Measurements from ENCODE around the gene NSMCE1.

Gene NSMCE1, protein sequence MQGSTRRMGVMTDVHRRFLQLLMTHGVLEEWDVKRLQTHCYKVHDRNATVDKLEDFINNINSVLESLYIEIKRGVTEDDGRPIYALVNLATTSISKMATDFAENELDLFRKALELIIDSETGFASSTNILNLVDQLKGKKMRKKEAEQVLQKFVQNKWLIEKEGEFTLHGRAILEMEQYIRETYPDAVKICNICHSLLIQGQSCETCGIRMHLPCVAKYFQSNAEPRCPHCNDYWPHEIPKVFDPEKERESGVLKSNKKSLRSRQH

DNA sequence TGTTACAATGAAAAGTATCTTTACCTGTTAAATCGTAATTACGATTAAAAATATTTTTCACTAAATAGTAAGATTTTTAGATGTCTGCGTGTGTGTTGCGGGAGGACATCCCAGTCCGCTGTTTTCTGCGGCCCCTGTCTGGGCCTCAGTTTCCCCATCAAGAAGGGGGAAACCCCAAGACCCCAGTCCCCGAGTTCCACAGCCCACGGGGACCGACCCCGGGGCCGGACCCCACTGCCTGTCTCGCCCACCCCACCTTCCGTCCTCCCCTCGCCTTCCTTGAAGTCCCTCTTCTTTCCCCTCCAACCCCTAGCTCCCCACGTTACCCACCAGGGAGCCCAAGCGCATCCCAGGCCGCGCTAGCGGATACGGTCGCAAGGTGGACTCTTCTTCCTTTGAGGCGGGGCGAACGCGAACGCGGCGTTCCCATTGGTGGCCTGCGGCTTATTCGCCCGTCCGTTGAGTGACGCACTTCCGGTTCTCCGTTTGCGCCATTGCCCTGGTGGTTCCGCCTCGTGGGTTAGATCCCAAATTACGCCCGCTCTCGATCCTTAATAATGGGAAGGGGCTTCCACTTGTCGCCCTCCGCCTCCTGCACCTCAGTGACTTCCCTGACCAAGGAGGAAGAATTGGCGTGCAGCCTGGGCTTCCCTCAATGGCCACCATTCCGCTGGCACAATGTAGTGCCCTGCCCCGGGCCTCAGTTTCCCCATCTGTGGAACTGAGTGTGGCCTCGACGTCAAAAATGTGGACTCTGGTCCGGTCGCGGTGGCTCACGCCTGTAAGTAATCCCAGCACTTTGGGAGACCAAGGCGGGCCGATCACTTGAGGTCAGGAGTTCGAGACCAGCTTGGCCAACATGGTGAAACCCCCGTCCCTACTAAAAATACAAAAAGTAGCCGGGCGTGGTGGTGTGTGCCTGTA, at the start of gene NSMCE1:
Gene NSMCE1 (minus strand): TSS at position 397 of the 924 bp plus-strand sequence. CDS start 11,202 bp downstream, outside the sequence.
- DNase-seq (ENCODE audit: low spot score) = peak; percentile 95

DNA sequence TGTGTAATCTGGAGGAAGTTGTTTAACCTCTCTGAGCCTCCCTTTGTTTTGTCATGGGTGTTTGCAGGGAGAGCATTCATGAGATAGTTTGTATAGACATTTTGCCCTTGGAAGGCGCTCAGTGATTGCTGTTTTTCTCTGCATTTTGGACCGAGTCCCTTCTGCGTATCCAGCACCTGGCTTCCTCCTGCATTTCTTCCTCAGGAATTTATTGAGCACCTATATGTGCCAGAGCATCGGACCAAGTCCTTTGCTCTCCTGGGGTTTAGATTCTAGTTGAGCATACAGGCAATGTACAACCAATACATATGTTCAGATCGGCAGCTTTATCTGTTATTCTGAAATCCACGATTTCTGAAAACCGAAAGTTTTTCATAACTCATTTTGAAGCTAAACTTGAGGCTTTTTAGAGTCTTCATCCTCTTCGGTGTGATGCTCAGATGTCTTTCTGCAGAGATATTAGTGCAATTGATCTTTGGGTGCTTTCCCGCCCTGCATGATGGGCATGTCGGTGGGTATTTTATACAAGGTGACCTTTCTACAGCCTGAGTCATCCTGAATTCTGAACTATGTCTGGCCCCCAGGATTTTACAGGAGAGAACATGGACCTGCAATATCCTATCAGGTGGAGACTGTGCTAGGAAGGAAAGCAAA, 49.3 kb upstream of the NSMCE1 start:
- DNase-seq (ENCODE audit: low spot score) = no peak

DNA sequence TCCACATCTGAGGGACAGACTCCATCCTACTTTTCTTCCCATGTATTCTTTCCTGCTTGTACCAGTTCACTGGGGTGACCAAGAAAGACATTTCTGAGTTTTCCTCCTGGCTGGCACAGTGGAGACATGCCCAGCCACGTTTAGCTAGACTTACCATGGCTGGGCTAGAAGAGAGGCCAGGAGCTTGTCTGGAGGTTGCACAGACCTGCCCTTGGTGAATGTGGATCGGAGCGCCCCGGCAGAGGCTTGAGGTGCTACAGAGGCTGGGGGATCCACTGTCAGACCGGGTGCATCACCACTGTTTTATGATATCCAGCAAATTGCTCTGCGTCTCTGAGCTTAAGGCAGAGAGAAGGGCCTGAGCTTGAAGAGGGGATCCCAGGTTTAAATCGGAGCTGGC, 48.7 kb upstream of the NSMCE1 start:
- no peak for DNase-seq (ENCODE audit: low spot score)

DNA sequence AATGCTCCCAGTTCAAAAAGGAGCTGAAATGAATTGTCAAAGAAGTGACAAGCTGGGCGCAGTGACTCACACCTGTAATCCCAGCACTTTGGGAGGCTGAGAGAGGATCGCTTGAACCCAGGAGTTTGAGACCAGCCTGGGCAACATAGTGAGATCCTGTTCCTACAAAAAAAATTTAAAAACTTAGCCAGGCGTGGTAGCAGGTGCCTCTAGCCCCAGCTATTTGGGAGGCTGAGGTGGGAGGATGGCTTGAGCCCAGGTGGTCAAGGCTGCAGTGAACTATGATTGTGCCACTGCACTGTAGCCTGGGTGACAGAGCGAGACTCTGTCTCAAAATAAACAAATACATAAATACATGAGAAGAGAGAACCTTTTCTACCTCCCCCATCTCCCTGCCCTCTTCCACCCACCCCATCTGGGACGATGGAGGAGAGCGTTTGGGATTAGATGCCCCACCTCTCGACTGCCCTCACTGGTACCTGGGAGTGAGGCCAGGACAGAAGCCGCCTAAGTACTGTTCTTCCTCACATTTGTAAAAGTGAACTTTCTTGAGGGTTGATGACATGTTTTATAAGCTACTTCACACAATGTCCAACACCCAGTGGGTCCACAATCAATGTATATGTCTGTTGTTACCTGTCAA, 47.6 kb upstream of the NSMCE1 start:
- no peak for DNase-seq (ENCODE audit: low spot score)

DNA sequence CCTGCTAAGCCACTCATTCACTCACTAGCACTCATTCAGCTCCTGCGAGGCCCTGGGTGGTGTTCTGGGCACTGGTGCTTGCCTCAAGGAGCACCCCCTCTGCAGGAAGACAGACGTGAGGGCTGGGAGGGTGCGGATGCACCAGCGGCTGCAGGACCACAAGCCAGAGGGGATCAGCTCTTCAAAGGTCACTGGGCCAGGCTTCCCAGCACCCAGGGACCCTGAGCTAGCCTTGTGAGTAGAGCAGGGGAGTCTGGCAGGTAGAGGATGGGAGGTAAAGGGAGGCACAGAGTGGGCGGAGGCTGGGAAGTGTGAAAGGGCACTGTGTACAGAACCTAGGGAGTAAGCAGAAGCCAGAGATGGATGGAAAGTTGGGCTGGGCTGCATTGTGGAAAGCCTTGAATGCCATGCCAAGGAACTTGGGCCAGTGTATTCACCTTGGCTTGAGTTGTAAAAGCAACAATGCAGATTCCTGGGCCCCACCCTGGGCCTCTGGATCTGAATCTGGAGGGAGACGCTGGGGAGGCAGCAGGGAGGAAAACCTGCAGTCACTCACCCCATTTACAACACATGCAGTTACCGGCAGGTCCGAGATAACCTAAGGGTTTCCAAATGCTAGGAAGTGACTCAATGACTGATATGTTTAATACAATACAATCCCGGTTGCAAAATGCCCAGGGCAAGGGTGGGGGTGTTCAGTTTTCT, 46.9 kb upstream of the NSMCE1 start:
- no peak for DNase-seq (ENCODE audit: low spot score)

DNA sequence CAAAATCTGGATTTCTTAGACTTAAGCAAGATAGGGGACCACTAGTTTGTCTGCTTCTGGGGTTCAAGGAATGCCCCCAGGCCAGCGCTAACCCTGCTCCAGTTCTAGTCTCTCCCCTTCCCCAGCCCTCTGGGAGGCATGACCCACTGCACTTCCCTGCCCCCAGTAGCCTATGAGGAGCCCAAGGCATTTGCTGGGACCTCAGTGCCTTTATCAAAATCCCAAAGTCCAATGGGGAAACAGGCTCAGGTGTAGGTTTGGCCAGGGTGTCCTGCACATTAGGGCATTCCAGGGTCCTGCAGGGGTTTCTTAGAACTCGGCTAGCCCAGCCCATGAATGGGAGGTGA, 46.4 kb upstream of the NSMCE1 start:
- DNase-seq (ENCODE audit: low spot score) = no peak

DNA sequence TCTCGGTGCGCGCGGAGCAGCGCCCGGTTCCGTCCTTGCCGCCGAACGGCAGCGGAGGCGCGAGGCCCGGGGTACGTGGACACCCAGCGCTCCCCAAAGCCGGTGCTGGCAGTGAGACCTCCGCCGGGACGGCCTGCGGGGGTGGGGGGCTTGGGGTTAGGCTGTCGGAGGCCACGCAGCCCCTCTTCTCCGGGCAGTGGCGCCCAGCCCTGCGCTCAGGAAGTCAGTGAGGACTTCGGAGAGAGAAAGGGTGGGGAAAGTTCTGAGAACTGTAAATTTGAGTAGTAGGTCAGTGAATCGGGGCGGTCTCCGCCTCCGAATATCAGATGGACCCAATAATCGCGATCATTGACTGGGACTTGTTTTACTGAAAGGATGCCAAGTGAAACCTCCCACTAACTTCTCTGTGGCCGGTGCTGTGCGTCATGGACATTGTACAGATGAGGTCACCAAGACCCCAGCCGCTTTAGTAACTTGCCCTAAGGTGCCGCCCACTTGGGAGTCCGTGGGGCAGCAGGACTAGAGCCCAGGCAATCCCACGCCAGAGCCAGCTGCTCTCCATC, 45.7 kb upstream of the NSMCE1 start:
- peak; percentile 33 for DNase-seq (ENCODE audit: low spot score)

DNA sequence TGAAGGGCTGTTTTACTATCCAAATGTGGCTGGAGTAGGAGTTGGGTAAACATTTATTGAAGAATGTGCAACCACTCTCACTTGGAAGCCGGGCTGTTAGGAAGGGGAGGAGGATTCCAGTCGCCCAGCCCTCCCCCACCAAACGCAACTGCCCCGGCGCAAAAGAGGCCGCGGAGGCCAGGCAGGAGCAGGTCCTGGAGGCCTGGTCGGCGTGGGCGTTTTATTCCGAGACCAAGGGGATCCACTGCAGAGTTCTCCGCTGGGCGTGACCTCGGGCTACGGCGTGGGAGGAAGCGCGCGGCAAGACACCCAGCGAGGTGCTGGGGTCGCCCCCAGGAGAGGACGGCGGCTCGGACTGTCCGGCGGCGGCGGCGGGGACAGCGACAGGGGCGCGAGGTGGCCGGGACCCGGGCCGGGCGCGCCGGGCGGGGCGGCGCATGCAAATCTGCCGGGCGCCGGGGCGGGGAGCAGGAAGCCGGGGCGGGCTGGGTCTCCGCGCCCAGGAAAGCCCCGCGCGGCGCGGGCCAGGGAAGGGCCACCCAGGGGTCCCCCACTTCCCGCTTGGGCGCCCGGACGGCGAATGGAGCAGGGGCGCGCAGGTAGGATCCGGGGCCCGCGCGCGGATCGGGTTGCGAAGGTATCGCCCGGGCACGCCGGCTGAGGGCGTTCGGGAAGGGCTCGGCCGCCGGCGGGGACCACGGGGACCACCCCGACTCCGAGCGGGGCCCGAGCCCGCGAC, 45.0 kb upstream of the NSMCE1 start, which contains the start of gene IL4R:
Gene IL4R (plus strand): TSS at position 553 of the 739 bp plus-strand sequence. CDS start 26,230 bp downstream, outside the sequence.
- peak; percentile 55 for DNase-seq (ENCODE audit: low spot score)

DNA sequence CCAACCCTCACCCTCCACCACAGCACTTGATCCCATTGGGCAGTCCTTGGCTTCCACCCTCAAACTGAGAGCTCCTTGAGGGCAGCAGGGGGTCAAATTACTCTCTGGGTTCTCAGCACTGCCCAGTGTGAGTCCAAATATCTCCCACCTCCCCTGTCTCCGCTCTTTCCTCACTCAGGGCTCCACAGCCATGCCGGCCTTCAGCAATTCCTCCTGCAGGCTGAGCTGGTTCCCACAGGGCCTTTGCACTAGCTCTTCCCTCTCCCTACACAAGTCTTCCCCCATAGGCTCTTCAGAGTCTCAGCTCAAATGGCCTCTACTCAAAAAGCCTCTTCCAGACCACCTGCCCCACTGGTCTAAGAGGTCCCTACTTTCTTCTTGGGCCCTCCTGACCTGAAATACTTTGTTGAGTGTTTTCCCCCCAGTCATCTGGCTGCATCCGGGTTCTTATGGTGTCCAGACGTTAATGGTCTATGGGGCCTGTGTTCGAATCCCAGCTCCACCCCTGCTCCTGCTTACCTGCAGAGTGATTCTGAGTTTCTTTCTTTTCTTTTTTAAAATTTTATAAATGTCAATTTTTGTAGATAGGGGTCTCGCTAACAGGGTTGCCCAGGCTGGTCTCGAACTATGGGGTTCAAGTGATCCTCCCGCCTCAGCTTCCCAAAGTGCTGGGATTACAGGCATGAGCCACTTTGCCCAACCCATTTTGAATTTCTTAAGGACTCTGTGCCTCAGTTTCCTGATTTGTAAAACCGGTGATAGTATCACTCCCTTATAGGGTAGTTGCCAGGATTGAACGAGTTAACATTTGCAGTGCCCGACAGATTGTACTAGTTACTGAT, 44.2 kb upstream of the NSMCE1 start:
- no peak for DNase-seq (ENCODE audit: low spot score)

DNA sequence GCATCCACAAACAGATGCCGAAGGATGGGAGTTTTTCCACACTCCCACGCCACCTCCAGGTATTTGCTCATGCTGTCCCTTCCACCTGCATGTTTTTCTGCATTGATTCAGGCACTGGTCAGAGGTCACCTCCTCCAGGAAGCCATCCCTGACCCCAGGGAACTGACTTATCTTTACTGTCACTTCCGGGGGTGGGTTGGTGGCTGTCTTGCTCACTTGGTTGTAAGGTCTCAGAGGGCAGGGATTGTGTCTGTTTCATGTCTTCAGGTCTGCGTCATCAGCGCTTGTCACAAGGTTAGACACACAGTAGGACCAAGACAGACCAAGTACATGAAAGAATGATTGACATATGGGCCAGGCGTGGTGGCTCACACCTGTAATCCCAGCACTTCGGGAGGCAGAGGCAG, 43.3 kb upstream of the NSMCE1 start:
- DNase-seq (ENCODE audit: low spot score) = no peak

DNA sequence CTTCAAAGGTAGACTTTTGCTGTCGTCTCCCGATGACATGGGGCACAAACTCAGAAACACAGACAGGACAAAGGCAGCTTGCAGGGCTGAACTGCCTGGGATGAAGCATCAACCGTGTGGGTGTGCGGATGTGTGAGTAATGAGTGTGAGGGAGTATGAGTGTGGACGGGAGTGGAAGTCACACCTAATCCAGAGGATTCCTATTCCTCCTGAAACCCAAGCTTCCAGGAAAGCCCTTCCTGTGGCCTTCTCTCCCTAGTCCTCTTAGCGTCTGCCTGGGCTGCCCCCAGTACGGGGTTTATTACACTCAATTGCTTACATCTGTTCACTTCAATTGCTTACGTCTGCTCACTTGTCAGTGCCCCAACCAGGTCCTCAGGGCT, 42.9 kb upstream of the NSMCE1 start:
- DNase-seq (ENCODE audit: low spot score) = no peak

DNA sequence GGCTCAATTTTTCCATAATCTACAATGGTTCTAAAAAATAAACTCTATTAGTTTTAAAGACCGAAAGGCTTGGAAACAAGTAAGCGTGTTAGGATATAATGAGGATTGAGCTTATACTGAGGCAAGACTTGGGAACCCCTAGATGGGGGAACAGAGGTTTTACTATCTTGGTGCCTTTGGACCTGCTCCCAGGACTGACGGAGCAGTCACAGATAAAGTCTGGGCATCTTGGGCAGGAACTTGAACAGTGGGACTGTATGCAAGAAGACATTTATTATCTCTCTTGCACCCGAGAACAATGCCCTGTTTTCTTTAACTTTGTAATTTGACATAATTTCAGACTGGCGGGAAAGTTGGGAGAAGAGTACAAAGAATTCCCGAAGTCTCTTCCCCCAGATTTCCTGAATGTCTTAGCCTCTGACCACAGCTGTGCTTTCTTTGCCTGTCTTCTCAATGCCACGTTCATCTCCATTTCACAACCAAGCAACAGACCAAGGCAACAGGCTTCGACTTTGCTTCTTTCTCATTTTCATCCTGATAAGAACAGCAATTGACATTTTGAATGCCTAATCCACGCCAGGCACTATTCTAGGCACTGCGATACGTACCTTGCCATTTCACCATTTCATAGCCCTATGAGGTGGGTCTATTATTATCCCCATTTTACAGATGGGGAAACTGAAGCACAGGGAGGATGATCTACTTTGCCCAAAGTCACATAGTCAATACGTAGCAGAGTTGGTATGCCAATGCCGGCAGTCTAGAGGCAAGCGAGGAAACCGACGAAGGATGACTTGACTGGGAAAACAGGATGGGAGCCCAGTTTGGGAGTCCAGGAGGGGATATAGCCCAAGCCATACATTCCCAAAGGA, 42.2 kb upstream of the NSMCE1 start:
- no peak for DNase-seq (ENCODE audit: low spot score)

DNA sequence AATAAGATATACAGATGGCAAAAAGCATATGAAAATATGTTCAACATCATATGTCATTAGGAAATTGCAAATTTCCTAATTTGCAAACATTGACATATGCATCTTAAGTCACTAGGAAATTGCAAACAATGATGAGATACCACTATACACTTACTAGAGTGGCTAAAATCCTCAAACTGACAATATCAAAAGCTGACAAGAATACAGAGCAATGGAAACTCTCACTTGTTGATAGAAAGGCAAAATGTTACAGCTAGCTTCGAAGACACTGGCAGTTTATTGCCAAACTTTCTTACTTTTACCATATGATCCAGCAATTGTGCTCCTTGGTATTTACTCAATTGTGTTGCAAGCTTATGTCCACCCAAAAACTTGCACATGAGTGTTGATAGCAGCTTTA, 40.2 kb upstream of the NSMCE1 start:
- DNase-seq (ENCODE audit: low spot score) = no peak

DNA sequence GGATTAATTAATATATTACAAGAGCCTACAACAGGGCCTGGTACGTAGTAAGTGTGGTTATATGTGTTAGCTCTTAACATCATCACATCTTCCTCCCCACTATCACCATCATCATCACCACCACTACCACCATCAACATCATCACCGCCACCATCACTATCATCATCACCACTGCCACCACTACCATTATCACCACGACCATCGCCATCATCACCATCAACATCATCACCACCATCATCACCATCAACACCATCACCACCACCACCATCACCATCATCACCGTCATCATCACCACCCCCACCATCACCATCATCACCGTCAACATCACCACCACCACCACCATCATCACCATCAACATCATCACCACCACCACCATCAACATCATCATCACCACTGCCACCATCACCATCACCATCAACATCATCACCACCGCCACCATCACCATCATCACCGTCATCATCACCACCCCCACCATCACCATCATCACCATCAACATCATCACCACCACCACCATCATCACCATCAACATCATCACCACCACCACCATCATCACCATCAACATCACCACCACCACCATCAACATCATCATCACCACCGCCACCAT, 37.4 kb upstream of the NSMCE1 start:
- no peak for DNase-seq (ENCODE audit: low spot score)

DNA sequence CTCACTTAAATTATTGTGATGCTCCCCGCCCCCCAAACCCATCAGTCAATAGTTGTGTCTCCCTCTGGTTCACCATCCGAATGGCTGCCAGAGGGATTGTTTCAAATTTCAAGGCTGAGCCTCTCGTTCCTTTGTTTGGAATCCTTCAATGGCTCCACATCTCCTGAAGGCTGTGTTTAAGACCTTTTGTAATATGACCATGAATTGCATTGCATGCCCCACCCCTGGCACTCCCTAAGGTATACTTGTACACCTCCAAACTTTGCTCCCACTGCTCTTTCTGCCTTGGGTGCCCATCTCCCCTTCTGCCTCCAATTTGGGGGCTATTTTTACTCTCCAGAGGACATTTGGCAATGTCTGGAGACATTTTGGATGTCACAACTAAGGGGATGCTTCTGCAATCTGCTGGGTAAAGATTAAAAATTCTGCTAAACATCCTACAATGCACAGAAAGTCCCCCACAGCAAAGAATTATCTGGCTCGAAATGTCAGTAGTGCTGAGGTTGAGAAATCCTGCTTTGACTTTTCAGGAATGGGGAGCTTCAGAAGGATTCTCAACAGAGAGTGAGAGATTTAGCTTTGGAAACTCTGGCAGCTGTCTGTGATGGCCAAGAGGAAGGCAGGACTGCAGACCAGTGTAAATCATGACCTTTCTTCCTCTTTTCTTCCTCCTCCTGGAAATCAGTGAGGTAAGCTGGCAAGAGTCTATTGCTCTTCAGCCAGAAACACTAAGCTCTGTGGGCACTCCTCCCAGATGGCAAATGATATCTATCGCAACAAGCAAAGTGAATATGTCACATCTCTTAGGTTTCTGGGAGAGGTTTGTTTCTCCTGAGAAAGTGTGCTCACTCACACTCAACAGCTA, 36.5 kb upstream of the NSMCE1 start:
- no peak for DNase-seq (ENCODE audit: low spot score)

DNA sequence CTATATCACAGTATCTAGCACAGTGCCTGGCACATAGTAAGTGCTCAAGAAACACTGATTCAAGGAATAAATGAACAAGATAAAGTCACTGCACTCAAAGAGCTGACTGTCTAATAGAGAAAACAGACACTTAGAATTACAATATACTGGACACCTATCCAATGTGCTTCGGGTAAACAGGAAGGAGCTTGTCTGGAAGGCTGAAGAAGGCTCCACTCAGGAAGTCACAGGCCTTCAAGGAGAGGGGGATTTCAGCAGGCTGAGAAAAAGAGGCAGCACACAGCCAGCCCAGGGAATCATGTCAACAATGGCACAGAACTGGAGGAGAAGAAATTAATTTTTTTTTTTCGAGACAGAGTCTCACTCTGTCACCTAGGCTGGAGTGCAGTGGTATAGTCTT, 35.5 kb upstream of the NSMCE1 start:
- DNase-seq (ENCODE audit: low spot score) = no peak

Data from LoVo (cell line).